Gastrocnemius medialis (tissue), 4 donors: ENCODE data around the gene USP32.
A peak's percentile ranks its signal among the peaks of the same experiment; 100 is the strongest.

ENCODE experiments used
- CTCF ChIP-seq, 5 experiments: fragments of 450-650 bp in 3 of 5; fragments of 200-600 bp in 2 of 5; sonication (generic) in 2 of 5; IDR thresholded peaks in 4 of 5; conservative IDR thresholded peaks in 1 of 5; 1 replicate in 4 of 5; 2 replicates in 1 of 5; pipeline ENCODE4 v1.5.1; 2016 to 2019; ENCODE audit warnings: antibody characterized with exemption in 5 of 5, mild to moderate bottlenecking in 3 of 5, moderate library complexity in 3 of 5
- POLR2A ChIP-seq, 2 donors: fragments of 450-650 bp; IDR thresholded peaks; one replicate each; pipeline ENCODE4 v1.6.1; 2017; ENCODE audit warnings: antibody characterized with exemption in 2 of 2, mild to moderate bottlenecking in 2 of 2, moderate library complexity in 2 of 2

- TF ChIP-seq CTCF (IDR thresholded peaks at IDR 0.05 in 4 of 5, conservative IDR thresholded peaks at IDR 0.05 in 1 of 5) (peak in 2 of 5 experiments; percentile 15 to 26), POLR2A (IDR thresholded peaks at IDR 0.05) (no peak)
These were observed 160.7 kb downstream of the USP32 start for GRCh38 chr17:60231234-60231633.
